B cell (primary cell): ENCODE results near the gene ZSWIM6.

ENCODE experiments used
- EZH2 ChIP-seq: IDR thresholded peaks from 2 replicates; pipeline ENCODE4 v1.6.1; 2012; ENCODE audit warnings: borderline replicate concordance, low read depth, mild to moderate bottlenecking, moderate library complexity, low read length; ENCODE audit not compliant: insufficient read depth, poor library complexity, severe bottlenecking
- TF ChIP-seq, protein P1 (sequence below): fragments of 200-600 bp; IDR thresholded peaks from one replicate; pipeline ENCODE4 v1.8.0; 2022; ENCODE audit warnings: antibody characterized with exemption, mild to moderate bottlenecking

DNA sequence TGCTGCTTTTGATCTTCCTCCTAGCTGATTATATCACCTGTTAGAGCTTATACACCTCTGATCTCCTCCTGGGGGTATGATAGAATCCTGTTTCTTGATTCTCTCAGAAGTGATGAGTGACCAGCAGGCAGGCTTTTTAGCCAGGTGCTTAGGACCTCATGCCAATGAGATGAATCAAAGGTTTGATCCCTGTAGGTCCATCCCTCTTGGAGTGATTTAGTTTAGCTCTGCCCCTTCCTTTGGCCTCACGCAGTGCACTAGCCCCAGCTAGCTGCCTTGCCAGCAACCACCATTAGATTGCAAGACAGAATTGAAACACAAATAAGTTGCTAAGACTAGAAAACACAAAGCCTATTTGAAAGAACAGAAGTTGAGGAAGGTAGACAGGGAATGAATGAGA, 84.4 kb downstream of the ZSWIM6 start:
- TF ChIP-seq, protein P1, sequence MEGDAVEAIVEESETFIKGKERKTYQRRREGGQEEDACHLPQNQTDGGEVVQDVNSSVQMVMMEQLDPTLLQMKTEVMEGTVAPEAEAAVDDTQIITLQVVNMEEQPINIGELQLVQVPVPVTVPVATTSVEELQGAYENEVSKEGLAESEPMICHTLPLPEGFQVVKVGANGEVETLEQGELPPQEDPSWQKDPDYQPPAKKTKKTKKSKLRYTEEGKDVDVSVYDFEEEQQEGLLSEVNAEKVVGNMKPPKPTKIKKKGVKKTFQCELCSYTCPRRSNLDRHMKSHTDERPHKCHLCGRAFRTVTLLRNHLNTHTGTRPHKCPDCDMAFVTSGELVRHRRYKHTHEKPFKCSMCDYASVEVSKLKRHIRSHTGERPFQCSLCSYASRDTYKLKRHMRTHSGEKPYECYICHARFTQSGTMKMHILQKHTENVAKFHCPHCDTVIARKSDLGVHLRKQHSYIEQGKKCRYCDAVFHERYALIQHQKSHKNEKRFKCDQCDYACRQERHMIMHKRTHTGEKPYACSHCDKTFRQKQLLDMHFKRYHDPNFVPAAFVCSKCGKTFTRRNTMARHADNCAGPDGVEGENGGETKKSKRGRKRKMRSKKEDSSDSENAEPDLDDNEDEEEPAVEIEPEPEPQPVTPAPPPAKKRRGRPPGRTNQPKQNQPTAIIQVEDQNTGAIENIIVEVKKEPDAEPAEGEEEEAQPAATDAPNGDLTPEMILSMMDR: no peak
- no peak for TF ChIP-seq EZH2
